Pancreas (tissue), 10 donors: ENCODE data around the gene MGAT2. TPM values are rescaled to one million over a fixed set of nuclear protein-coding genes. Genes with fewer than 3 reads are reported as not detected.
A peak's percentile ranks its signal among the peaks of the same experiment; 100 is the strongest.
"Not testable (repeated sequence)": the region's sequence is repeated elsewhere in the genome, so short reads cannot be mapped to it uniquely, and the experiment has no call there.

ENCODE experiments used
- ATAC-seq, 4 donors: fragments of 200-7000 bp; cut with Tn5 transposase; one replicate each; pipeline versions ENCODE4 v1.8.0 to v1.9.1; 2020; ENCODE audit warnings: mild to moderate bottlenecking in 4 of 4, moderate library complexity in 4 of 4
- DNase-seq, 6 donors: peaks; one replicate each; pipeline ENCODE4 v3.0.0-alpha.2; 2020
- FAIRE-seq: peaks from 2 replicates; lab custom pipeline; 2012; peaks lifted over from hg19 to GRCh38; lab: Jason Lieb, UNC
- H3K27ac ChIP-seq, 4 donors: fragments of 200-600 bp; sonication (generic); 1 replicate in 3 of 4; 2 replicates in 1 of 4; pipeline versions ENCODE4 v1.5.0 to v1.8.0; 2020
- H3K27me3 ChIP-seq, 4 donors: fragments of 200-600 bp; one replicate each; pipeline ENCODE4 v1.8.0; 2021
- H3K36me3 ChIP-seq, 3 donors: fragments of 200-600 bp; sonication (generic) in 1 of 3; one replicate each; pipeline versions ENCODE4 v1.5.0 to v1.8.0; 2020 to 2021
- H3K4me1 ChIP-seq, 3 donors: fragments of 200-600 bp; one replicate each; pipeline ENCODE4 v1.8.0; 2021
- H3K4me3 ChIP-seq, 4 donors: fragments of 200-600 bp; sonication (generic) in 2 of 4; one replicate each; pipeline versions ENCODE4 v1.5.0 to v1.8.0; 2020 to 2021
- H3K9me3 ChIP-seq, 4 donors: fragments of 200-600 bp; one replicate each; pipeline ENCODE4 v1.8.0; 2021
- CTCF ChIP-seq, 4 donors: fragments of 200-600 bp; sonication (generic) in 3 of 4; IDR thresholded peaks; one replicate each; pipeline versions ENCODE4 v1.5.0 to v1.8.0; 2021; ENCODE audit warnings: antibody characterized with exemption in 4 of 4
- WGBS, 2 donors: extraction: QIAGEN DNeasy Blood & Tissue Kit; methylation state at CpG; one replicate each; pipeline ENCODE4 v1.1.7; 2013; 5-methylcytosine and 5-hydroxymethylcytosine counted together
- intact Hi-C, 3 donors: fragments of 100-400 bp; cut with DNase I; formaldehyde crosslinking; loops; one replicate each; pipeline versions ENCODE4 v1.11.1 to v1.14.2; 2022
- polyA plus RNA-seq, 2 donors: library from polyadenylated mRNA; stranded (reverse); fragments of 200-250 nt; gene quantifications; one replicate each; pipeline ENCODE4 v1.2.3, GENCODE V29; 2013
- total RNA-seq, 6 donors: library from RNA; stranded (reverse); fragmentation: NEBNext Ultra II Directional in 4 of 6; extraction: Animal tissue kit (Norgen Biotek cat#: 25700) in 4 of 6; gene quantifications; one replicate each; pipeline versions ENCODE4 v1.2.1 to v1.2.4, GENCODE V29; 2021 to 2023
- donor health status: healthy with polysubstance abuse.
- donor health status: DM: no; HTN: no; CAD: no; lungs with moderate emphysema.
- donor health status: DM: no; HTN: no; CAD: no.
- donor health status: control.
- donor health status: control.
- donor health status: Bipolar disorder and iron deficiency.
- donor health status: DM: yes; HTN: yes; CAD: no.
- donor health status: DM: no; HTN: no; CAD: no.
- donor health status: DM: no; HTN: no; CAD: no.
- donor health status: DM: yes; HTN: yes; CAD: no.

The MGAT2 gene
- total and polyA plus RNA-seq, 8 donors, result 8.9 to 26.7 (median 17.9) TPM

GRCh38 chr14:49581209-49582112 is 39.1 kb upstream of the MGAT2 start:
- no peak for TF ChIP-seq CTCF (IDR thresholded peaks at IDR 0.05)
- Histone ChIP-seq H3K9me3 (no peaks in the 10 kb centered on the region), H3K27ac (no peak overlapping the region), H3K36me3 (peaks cover 0 to 19% (median 4%) of the 10 kb centered on the region in 3 donors), H3K4me1 (peaks cover 0 to 17% (median 13%) of the 10 kb centered on the region in 3 donors), H3K4me3 (no peak overlapping the region), H3K27me3 (no peaks in the 10 kb centered on the region)
- FAIRE-seq (no peak), DNase-seq (no peak), ATAC-seq (no peak)
- intact Hi-C loops, result no loop called here
- WGBS, 2 donors, result 70 to 87% methylated on average over 9 of the region's 9 CpGs

- Histone ChIP-seq H3K27ac (no peak overlapping the region), H3K36me3 (peaks cover 0 to 19% (median 0%) of the 10 kb centered on the region in 3 donors), H3K4me1 (peaks cover 0 to 19% (median 13%) of the 10 kb centered on the region in 3 donors), H3K27me3 (no peaks in the 10 kb centered on the region), H3K9me3 (no peaks in the 10 kb centered on the region), H3K4me3 (no peak overlapping the region)
- no peak for DNase-seq
- FAIRE-seq, result no peak
- intact Hi-C loops, result no loop called here
- no peak for TF ChIP-seq CTCF (IDR thresholded peaks at IDR 0.05)
- no peak for ATAC-seq
- WGBS, 2 donors, result 90 to 93% methylated on average over 4 of the region's 4 CpGs
These were observed 38.3 kb upstream of the MGAT2 start for GRCh38 chr14:49582113-49582977.

GRCh38 chr14:49583629-49584028 is 37.0 kb upstream of the MGAT2 start:
- ATAC-seq (no peak), FAIRE-seq (no peak), DNase-seq (no peak)
- Histone ChIP-seq H3K36me3 (peaks cover 0 to 19% (median 0%) of the 10 kb centered on the region in 3 donors), H3K4me1 (peaks cover 0 to 19% (median 13%) of the 10 kb centered on the region in 3 donors), H3K27ac (no peak overlapping the region), H3K9me3 (no peaks in the 10 kb centered on the region), H3K27me3 (no peaks in the 10 kb centered on the region), H3K4me3 (peak overlapping the region in 2 of 4 donors; percentile 83 to 95)
- 77 to 79% methylated on average over 6 of the region's 6 CpGs for WGBS, 2 donors
- intact Hi-C loops, result no loop called here
- TF ChIP-seq CTCF (IDR thresholded peaks at IDR 0.05), result no peak

- FAIRE-seq (no peak), ATAC-seq (no peak), DNase-seq (no peak)
- Histone ChIP-seq H3K4me3 (peak overlapping the region in 2 of 4 donors; percentile 83 to 95), H3K4me1 (peaks cover 0 to 19% (median 13%) of the 10 kb centered on the region in 3 donors), H3K27me3 (no peaks in the 10 kb centered on the region), H3K27ac (no peak overlapping the region), H3K9me3 (no peaks in the 10 kb centered on the region), H3K36me3 (peaks cover 0 to 19% (median 0%) of the 10 kb centered on the region in 3 donors)
- TF ChIP-seq CTCF (IDR thresholded peaks at IDR 0.05), result no peak
- WGBS, 2 donors, result 82 to 89% methylated on average over 11 of the region's 11 CpGs
- intact Hi-C loops, result no loop called here
These were observed 36.5 kb upstream of the MGAT2 start for GRCh38 chr14:49584058-49584457.

GRCh38 chr14:49584981-49585640 is 35.5 kb upstream of the MGAT2 start:
- FAIRE-seq, ATAC-seq, H3K27ac ChIP-seq, DNase-seq, intact Hi-C loops, H3K9me3 ChIP-seq, H3K27me3 ChIP-seq: not testable (repeated sequence)
- 11 to 14% methylated on average over 32 of the region's 32 CpGs for WGBS, 2 donors
- peaks cover 0 to 19% (median 0%) of the 10 kb centered on the region in 3 donors for H3K36me3 ChIP-seq
- peaks cover 0 to 19% (median 13%) of the 10 kb centered on the region in 3 donors for H3K4me1 ChIP-seq
- peak overlapping the region; percentile 57 to 96 (median 89) for H3K4me3 ChIP-seq
